ENCODE results near the gene NBPF1.
"Not testable (repeated sequence)": the region's sequence is repeated elsewhere in the genome, so short reads cannot be mapped to it uniquely, and the experiment has no call there.

Gene NBPF1

DNA sequence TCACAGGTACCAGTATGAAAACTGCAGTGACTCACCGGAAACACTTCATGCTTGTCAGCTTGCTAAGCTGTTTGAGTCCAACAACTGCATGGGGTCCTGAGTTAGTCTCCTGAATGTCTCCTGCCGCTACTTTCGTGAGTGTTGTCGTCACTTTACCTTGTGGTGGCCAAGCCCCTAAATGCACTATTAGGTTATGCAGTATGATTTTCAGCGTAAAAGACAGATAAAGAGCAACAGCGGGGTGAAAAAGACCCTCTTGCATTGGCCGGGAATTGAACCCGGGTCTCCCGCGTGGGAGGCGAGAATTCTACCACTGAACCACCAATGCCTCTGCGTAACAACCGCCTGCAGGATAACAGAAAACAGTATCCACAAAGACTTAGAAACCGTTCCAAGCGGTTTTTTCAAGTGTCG, 67.7 kb downstream of the NBPF1 start:
- DNase-seq (ENCODE audit: low spot score), result peak; percentile 17

DNA sequence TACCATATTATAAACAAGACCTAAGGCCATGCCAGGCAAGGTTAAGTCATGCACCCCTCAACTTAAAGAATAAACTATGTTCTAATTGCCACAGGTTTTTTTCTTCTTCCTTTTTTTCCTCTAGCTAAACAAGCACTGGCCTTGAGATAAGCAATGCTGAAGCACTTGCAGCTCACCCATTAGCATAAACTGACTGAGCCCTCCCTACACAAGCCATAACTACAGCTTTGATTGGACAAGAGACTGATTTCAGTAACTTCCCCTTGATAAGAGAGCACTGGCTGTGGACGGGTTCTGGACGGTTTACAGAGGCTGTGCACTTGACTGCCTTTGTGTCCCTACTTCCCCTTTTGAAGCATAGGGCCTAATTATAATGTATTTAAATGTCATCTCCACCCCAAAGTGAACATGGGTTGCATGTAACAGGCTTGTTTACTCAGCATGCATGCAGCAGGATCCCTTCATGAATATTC, 72.9 kb downstream of the NBPF1 start:
- DNase-seq (ENCODE audit: low spot score), result not testable (repeated sequence)

DNA sequence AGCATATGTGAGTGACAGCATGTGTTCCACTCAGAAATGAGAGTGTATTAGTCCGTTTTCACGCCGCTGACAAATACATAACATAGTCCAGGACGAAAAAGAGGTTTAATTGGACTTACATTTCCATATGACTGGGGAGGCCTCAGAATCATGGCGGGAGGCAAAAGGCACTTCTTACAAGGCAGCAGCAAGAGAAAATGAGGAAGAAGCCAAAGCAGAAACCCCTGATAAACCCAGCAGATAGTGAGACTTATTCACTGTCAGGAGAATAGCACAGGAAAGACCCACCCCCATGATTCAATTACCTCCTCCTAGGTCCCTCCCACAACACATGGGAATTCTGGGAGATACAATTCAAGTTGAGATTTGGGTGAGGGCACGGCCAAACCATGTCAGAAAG, 75.8 kb downstream of the NBPF1 start:
- not testable (repeated sequence) for DNase-seq (ENCODE audit: low spot score)

DNA sequence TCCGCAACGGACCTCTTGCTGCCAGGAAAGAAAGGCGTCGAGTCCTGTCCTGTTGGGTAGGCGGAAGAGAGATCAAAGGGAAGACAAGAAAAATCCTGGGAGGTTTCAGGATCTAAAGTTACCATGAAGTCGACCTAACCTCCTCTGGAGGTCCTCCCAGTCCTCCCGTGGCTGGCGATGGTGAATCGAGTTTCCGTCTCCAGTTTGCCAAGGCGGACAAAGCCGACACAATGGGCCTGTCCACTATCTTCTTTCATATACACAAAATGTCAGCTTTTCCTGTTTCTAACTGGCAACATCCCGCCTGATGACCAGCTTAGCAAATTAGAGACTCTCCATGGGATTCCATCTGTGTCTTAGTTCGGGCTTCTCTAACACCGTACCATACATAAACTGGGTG, 76.6 kb downstream of the NBPF1 start:
- not testable (repeated sequence) for DNase-seq (ENCODE audit: low spot score)

DNA sequence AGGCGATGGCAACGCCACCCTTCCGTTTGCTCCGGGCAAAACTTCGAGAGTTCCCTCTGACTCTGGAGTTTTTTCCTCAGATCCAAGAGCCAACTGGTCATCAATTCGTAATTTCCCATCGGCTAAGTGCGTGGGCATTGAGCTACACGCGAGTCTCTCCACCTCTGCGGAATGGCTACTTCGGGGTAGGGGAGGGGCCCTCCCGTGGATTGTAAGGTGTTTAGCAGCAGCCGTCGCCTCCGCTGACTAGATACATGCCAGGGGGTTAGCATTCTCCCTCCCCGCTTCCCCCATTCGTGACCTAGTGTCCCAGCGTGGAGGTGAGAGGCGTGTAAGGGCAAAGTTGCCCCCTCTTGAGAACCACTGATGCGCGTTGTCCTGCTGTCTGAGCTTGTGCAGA, 77.5 kb downstream of the NBPF1 start:
- DNase-seq (ENCODE audit: low spot score), result not testable (repeated sequence)

DNA sequence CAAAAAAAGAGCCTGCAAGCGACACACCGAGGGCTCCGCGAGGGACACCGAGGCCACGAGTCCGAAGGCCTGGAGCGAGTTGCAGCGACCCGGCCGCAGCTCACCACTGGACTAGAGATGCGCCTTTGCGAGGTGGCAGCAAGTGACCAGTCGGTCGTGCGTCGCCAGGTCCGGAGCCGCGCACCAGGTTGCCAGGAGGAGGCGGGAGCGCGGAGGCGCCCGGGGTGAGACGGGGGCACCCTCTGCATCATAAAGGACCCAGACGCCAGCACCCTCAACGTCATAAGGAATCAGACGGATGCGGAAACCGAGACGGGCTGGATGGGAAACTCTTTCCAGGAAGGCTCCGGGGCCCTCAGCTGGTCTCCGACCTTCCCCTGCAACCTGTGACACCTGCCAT, 77.9 kb downstream of the NBPF1 start:
- not testable (repeated sequence) for DNase-seq (ENCODE audit: low spot score)

DNA sequence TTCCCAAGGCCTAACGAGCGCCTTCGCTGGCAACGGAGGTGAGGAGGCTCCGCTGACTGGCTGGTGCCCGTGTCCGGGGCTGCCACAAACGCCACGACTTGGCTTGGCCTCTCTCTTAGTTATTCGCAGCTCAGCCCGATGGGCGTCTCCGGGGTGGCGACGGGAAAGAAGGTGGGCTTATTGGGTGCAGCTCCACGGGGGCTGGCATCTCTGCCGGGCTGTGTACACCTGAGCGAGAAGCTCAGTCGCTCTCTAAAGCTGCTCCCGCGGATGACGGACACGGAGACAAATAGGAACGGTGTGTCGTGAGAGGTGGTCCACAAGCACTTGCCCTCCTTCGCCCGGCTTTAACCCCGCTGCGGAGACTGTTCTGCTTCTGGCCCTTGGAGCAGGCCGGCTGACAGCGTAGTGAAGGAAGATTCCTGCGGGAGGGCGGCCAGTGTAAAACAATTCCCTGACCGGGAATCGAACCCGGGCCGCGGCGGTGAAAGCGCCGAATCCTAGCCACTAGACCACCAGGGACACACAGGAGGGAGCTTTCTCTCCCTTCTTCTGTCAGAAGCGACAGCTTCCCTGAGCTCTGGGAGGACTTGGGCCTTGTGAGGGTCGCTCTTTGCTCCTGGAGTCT, 78.4 kb downstream of the NBPF1 start:
- not testable (repeated sequence) for DNase-seq (ENCODE audit: low spot score)

DNA sequence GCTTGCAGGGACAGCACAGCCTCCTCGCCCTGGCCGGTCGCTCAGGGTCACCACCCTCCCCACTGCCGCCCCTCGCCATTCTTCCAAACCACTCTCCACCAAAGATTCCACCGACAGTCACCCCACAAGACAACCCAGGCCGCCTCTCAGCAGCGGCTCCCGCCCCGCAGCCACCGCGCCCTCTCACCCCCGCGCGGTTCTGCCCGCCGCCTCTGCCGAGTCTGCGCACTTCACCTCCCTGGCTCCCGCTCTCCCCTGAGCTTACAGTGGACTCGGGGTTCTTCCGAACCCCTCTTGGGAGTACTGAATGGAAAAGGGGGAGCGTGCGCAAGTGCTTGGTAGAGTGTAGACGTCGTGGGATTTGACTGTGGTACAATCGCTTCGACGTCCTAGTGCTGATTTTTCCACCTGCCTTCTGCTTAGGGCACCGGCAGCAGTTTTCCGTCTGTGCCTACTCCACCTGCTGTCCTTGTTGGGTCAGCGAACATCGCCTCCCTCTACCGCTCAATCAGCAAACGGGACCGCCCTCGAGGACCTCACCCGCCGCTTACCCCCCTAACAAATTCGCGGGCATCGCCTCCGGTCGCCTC, 79.0 kb downstream of the NBPF1 start:
- DNase-seq (ENCODE audit: low spot score), result not testable (repeated sequence)

DNA sequence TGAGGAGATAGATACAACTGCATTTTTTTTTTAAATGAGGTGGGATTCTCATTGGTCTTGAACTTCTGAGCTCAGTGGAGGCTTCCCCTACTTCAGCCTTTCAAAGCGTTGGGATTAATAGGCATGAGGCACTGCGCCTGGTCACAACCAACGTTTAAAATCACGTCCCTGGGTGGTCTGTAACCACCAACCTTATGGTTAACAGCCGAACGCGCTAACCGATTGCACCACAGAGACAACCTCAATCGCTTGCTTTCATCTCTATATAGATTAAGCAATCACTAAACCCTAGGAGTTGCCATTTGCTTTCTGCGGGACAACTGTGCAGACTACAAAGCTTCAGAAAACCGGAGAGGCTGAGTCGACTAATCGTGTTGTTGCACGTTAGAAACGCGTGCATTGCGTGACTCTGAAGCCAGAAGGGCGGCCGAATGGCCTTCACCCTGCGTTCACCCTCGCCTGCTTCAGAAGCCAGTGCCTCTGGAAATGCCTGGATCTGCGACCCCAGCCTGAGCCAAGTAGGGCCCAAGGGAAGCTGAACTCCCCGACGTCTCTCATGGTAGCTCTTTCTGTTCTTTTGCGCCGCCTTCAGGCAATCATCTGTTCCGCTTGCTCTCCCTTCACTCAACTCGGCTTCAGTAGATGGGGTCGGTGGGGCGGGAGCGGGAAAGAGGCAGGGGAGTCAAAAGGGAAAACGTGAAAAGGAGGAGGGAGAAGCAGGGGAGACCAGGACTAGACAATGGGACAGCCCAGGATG, 81.0 kb downstream of the NBPF1 start:
- DNase-seq (ENCODE audit: low spot score), result not testable (repeated sequence)

DNA sequence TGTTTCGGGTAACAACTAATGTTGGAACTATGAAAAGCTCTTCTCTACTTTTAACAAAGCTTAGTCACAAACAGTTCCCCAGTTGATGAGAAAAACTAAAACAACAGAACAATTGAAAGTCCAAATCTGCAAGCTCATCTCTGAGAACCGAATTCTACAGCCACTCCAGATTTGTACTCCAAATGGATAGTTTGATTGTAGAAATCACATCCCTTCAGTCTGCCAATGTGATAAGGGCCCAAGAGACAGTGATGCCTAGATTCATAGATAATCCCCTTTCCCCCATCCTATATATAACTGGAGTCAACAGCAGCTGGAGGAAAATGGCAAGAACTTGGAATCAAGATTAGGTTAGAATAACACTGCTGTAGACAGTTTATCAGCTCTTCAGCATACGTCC, 85.0 kb downstream of the NBPF1 start:
- DNase-seq (ENCODE audit: low spot score), result not testable (repeated sequence)

DNA sequence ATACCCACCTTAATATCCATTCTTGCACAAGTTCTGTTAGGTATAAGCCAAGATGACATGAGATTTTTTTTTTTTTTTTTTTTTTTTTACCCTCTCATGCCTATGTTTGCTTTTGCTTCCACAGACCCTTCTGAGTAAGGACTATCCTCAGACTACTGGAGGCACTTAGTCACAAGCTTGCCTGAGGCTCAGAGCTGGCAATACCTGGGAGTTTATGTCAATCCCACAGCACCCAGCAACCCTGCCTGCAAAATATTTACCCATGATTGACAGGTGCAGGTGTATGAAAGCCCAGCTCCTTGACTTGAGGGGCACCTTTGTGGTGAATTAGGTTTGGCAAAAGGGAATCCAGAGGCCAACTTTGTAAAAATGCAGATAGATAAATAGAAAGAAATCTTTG, 87.6 kb downstream of the NBPF1 start:
- DNase-seq (ENCODE audit: low spot score), result not testable (repeated sequence)

DNA sequence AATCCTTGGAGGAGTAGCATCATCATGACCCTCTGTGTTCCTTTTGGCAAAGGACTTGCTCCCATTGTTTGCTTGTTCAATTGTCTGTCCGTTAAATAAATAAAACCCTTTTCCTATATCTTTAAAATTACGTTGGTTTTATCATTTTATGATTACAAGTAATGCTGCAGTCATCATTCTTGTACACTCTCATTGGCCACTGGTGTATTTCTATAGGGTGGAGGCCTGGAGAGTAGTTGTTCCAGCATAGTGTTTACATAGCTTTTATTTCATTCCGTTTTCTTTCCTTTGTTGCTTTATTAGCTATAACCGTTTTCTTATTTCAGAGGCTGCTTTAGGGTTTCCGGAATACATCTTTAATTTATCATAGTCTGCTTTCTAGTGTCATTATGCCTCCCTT, 91.7 kb downstream of the NBPF1 start:
- DNase-seq (ENCODE audit: low spot score), result not testable (repeated sequence)

DNA sequence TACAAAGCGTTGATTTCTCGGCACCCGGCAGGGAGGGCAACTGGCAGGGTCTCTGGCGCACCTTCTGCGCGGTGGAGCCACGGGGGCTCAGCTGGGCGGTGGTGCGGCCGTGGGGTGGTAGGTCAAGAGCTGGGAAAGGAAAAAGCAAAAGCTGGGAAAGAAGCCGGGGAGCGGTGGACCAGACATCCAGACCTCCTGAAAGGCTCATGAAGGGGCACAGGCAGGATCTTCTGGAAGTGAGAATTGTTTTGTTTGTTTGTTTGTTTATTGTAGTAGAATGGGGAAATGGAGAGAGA, 92.1 kb downstream of the NBPF1 start:
- no peak for DNase-seq (ENCODE audit: low spot score)

DNA sequence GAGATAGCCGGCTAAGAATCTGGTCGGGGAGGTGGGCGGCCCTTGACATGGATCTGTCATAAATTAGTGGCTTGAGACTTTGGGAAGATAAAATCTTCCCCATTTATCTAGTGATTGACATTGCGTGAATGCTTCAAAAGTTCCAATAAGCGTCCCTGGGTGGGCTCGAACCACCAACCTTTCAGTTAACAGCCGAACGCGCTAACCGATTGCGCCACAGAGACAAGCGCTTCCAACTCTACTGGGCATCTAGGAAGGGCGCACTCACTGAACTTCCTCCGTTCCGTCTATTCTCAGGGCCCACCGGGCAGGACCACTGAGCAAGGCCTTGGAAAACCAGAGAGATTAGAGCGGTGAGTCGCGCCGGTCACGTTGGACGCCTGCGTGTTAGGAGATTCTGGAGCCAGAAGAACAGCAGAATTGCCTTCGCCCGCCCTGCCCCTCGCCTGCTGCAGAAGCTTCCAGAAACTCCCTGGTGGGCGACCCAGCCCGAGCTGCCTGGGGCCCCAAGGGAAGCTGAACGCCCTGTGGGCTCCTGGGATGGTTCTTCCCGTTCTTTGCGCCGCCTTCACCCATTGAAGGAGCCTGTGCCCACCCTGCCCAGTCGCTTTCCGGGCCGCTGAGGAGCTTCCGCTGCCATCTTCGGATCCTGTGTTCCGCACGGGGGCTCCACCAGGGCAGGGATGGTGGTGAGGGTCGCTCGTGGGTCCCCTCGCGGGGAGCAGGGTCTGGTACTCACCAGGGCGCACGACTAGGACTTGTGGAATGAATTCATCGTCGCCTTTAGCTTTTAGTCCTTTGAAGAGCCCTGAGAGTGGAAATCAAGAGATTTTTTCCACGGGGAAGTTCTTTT, 92.7 kb downstream of the NBPF1 start:
- DNase-seq (ENCODE audit: low spot score), result not testable (repeated sequence)

DNA sequence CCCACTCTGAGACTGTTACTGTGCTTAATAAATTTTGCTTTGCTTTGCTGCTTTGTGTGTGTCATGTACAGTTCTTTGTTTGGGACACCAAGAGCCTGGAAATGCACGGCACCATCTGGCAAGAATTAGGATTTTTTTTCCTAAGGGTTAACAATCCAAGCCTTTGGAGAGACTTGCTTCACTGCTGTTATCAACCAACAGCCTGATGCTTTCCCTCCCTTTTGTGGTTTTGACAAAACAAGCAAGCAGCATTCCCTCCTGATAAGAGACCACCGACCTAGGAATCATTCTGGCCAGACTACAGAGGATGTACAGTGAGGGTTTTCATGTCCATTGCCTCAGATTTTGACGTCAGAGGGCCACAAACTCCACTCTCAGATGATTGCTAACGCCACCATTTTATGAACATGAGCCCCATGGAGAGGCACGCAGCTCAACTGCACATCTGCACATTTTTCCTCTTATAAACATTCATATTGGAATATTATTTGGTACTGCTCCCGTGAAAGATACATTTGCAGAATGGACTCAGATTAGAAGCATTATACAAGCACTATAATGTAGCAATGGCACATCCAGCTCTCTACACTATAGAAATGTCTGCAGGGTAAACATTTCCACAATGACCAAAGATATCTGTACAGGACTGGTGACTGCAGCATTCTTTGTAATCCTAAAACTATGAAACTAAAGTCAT, 94.0 kb downstream of the NBPF1 start:
- not testable (repeated sequence) for DNase-seq (ENCODE audit: low spot score)

DNA sequence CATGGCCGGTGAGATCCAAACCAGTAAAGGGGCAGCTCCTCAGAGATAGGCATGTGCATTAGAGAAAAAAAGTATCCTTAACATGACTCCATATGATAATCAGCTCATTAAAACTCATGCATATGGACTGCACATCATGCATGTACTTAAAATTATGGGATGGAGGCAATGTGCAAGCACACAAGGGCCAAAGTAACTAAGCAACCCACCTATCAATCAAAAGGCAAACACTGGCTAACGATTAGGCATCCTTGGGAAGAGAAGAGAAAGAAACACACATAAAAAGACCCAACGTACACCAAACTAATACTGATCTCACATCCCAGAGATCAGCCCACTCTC, 94.5 kb downstream of the NBPF1 start:
- DNase-seq (ENCODE audit: low spot score), result not testable (repeated sequence)

DNA sequence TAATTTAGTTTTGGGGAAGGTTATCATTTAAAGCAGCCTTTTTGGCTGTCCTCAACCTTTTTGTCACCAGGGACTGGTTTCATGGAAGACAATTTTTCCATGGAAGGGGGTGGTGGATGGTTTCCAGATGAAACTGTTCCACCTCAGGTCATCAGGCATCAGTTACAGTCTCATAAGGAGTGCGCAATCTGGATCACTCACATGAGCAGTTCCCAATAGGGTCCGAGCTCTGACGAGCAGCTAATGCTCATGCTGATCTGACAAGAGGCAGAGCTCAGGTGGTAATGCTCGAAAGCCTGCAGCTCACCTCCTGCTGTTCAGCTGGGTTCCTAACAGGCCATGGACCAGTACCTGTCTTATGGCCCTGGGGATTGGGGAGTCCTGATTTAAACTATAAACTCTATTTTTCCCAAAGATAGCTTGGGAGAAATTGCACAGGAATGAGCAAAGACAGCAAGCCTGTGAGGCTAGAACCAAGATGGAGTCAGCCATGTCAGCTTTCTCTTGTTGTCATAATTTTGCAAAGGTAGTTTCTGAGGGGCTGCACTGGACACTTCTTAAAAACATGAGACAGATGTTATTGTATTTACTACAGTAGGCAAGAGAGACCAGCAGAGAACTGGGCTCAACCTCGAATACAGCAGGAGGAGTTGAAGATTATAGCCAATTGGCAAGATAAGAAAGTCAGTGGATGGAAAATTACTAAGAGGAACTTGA, 96.5 kb downstream of the NBPF1 start:
- DNase-seq (ENCODE audit: low spot score), result not testable (repeated sequence)

DNA sequence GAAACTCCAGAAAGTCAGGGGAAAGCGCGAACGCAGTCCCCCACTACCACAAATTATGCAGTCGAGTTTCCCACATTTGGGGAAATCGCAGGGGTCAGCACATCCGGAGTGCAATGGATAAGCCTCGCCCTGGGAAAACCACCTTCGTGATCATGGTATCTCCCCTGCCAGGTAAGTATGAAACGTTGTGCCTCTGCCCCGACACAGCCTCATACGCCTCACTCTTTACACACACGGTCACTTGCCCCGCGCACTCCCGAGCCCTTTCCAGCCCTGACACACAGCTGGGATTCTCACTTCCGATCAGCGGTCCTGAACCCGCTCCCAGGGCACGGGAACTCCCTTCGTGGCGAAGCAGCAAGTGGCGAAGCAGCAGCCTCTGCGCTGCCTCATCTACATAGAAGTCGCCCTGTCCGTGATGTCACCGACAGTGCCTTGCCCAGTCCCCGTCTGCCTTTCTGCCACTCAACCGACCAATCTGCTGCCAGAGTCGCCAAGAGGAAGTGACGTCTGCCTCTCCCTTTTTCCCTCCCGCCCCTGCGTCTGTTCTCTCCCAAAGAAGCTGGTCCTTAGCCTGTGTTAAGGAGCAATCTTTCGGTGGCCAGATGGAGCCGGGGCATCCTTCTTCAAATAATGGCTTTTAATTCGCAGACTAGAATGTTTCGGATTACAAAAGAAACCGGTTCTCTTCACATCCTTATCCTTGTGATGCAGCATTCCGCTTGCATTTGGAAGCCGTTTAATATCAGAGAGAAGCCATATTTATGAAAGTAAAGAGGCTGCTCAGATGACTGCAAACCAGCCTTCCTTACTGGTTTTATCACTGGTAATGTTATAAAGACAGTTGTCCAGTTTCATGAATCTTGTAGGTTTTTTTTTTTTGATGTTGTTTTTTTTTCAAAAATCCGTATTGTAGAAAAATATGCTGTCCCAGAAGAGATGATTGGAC, 99.0 kb downstream of the NBPF1 start, which contains the start of gene RNU1-1:
Gene RNU1-1 (minus strand): TSS at position 179 of the 949 bp plus-strand sequence.
- not testable (repeated sequence) for DNase-seq (ENCODE audit: low spot score)

DNA sequence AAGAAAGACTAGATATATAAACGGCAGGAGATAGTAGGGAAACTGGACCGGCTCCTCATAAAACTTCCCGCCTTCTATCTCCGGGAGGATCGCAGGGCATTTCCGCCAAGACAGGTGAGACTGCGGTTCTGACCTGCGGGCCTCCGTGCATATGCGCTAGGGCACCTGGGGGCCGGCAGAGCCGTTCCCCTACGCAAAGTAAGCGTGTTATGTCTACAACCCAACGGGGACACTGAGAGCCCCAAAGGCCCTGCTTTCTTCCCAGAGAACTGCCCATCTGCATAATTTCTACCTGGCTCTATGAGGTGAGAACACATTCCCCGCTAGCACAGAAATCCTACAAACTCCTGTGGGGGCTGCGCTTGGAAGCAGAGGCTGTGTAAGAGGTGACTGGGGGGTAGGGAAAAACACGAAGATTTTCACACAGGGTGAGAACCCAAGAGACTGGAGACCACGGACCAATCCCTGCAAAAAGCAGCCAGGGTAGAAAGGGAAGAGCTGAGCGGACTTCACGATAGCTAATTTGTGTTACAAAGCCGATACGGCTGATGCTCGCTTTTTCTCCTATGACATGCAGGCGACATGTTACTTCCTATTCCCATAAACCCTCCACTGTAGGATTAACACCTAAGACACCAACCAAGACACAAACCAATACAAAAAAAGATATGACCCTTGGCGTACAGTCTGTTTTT, 99.8 kb downstream of the NBPF1 start:
- DNase-seq (ENCODE audit: low spot score), result peak; percentile 73

Measured in COLO829 (cell line).